ENCODE results near the gene CD83. TPM values are rescaled to one million over a fixed set of nuclear protein-coding genes. Genes with fewer than 3 reads are reported as not detected.
A peak's percentile ranks its signal among the peaks of the same experiment; 100 is the strongest.

CD83 gene
- total RNA-seq, 1 experiment from 2014 or later: 5.5 TPM

DNA sequence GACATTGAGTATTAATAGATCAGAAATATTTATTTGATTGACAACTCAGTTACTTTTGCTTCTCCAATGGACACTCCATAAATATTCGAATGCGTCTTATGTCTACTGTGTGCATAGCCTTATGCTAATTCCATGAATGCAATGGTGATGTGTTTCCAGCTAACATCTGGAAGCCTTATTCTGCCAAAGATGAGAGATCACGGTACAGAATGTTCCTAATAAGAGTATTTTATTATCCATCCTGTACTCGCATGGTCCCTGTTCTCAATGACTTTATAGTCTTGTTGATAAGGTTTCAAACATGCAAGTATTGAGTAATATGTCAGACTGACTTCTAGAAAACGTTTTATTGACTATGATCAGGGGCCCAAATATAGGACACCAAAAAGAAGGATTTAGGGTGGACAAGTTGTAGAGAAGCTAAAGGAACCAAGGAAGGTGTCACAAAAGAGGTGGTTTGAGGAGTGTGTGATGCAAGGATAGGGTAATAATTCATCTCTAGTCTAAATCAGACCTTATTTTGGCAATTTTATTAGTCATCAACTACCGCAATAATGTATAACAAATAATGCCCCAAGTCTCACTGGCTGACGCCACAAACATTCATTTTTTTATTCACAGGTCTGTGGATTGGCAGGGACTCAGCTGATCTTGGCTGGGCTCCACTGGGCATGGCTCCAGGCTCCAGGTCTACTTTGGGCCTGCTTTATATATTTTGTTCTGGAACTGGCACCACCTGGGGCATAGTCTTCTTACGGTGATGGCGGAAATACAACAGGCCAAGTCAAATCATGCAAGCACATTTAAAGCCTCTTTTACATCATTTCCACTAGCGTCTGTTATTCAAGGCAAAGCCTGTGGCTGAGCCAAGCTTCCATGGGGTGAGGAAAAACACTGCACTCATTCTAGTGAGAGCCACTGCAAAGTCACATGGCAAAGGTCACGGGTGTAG is 24.5 kb upstream of the CD83 start (continued):
- TF ChIP-seq, protein P1, sequence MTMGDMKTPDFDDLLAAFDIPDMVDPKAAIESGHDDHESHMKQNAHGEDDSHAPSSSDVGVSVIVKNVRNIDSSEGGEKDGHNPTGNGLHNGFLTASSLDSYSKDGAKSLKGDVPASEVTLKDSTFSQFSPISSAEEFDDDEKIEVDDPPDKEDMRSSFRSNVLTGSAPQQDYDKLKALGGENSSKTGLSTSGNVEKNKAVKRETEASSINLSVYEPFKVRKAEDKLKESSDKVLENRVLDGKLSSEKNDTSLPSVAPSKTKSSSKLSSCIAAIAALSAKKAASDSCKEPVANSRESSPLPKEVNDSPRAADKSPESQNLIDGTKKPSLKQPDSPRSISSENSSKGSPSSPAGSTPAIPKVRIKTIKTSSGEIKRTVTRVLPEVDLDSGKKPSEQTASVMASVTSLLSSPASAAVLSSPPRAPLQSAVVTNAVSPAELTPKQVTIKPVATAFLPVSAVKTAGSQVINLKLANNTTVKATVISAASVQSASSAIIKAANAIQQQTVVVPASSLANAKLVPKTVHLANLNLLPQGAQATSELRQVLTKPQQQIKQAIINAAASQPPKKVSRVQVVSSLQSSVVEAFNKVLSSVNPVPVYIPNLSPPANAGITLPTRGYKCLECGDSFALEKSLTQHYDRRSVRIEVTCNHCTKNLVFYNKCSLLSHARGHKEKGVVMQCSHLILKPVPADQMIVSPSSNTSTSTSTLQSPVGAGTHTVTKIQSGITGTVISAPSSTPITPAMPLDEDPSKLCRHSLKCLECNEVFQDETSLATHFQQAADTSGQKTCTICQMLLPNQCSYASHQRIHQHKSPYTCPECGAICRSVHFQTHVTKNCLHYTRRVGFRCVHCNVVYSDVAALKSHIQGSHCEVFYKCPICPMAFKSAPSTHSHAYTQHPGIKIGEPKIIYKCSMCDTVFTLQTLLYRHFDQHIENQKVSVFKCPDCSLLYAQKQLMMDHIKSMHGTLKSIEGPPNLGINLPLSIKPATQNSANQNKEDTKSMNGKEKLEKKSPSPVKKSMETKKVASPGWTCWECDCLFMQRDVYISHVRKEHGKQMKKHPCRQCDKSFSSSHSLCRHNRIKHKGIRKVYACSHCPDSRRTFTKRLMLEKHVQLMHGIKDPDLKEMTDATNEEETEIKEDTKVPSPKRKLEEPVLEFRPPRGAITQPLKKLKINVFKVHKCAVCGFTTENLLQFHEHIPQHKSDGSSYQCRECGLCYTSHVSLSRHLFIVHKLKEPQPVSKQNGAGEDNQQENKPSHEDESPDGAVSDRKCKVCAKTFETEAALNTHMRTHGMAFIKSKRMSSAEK (CRISPR knock-in tag; IDR thresholded peaks at IDR 0.05; ENCODE audit: borderline replicate concordance): no peak
- TF ChIP-seq GTF2I (CRISPR knock-in tag; conservative IDR thresholded peaks at IDR 0.05): no peak
- TF ChIP-seq ZNF263 (CRISPR knock-in tag; IDR thresholded peaks at IDR 0.05; ENCODE audit: low read depth): no peak
- no peak for TF ChIP-seq NR2C2 (CRISPR knock-in tag; IDR thresholded peaks at IDR 0.05)

DNA sequence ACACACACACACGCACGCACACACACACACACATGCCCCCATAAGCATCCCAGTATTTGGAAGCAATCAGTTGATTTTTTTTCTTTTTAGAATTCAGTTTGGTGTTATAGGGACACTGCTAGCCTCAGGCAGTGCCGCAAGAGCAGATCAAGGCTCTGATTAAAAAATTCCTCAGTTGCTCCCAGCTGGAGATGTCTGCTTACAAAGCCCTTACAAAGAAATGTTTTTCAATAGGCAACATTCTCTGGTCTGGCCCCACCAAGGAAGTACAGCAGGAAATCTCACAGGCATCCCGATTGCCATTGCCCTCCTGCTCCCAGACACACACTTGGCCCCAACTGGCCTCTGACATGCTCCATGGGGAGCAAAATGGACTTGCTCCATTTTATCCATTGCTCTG is 22.9 kb upstream of the CD83 start:
- H3K27ac Mint-ChIP-seq: no peak overlapping the region
- H3K4me3 Mint-ChIP-seq: no peak overlapping the region
- H3K27me3 Mint-ChIP-seq (ENCODE audit: low read depth): peaks cover 8% of the 10 kb centered on the region; the same call in 1 of the 2 replicates
- H3K4me1 Mint-ChIP-seq: no peaks in the 10 kb centered on the region
- H3K9me3 Mint-ChIP-seq: peaks cover 29% of the 10 kb centered on the region
- POLR2A ChIA-PET: no interaction called here
- CTCF ChIA-PET: interaction anchor here (1.9 kb wide), 1 partner anchor 35 kb away, joined by 6 read pairs; no protein-coding TSS in a partner anchor
- TF ChIP-seq, protein P2, sequence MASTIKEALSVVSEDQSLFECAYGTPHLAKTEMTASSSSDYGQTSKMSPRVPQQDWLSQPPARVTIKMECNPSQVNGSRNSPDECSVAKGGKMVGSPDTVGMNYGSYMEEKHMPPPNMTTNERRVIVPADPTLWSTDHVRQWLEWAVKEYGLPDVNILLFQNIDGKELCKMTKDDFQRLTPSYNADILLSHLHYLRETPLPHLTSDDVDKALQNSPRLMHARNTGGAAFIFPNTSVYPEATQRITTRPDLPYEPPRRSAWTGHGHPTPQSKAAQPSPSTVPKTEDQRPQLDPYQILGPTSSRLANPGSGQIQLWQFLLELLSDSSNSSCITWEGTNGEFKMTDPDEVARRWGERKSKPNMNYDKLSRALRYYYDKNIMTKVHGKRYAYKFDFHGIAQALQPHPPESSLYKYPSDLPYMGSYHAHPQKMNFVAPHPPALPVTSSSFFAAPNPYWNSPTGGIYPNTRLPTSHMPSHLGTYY (CRISPR knock-in tag; IDR thresholded peaks at IDR 0.05): no peak
- no peak for TF ChIP-seq ZNF232 (CRISPR knock-in tag; IDR thresholded peaks at IDR 0.05)
- TF ChIP-seq HMGA2 (CRISPR knock-in tag; IDR thresholded peaks at IDR 0.05): no peak
- TF ChIP-seq ETV6 (CRISPR knock-in tag; IDR thresholded peaks at IDR 0.05): no peak
- peaks cover 8% of the 10 kb centered on the region for H3K36me3 Mint-ChIP-seq
- 0 out of 2 replicates have a peak, but pooled peaks have one; percentile 24 for ATAC-seq
- no peak for DNase-seq (ENCODE audit: low spot score)

GRCh38 chr6:14095437-14095836 is 22.1 kb upstream of the CD83 start:
- Mint-ChIP-seq H3K27me3 (ENCODE audit: low read depth) (peaks cover 4% of the 10 kb centered on the region; the same call in 1 of the 2 replicates), H3K4me3 (no peak overlapping the region), H3K27ac (no peak overlapping the region), H3K4me1 (no peaks in the 10 kb centered on the region), H3K9me3 (peaks cover 22% of the 10 kb centered on the region), H3K36me3 (peaks cover 2% of the 10 kb centered on the region; the same call in 1 of the 2 replicates)
- no peak for ATAC-seq
- CTCF ChIA-PET: interaction anchor here (0.9 to 1.9 kb wide), 2 partner anchors 27 to 34 kb away, joined by 3 to 6 read pairs; no protein-coding TSS in a partner anchor
- TF ChIP-seq ZNF317 (CRISPR knock-in tag; IDR thresholded peaks at IDR 0.05; ENCODE audit: borderline replicate concordance, low read depth): no peak
- no peak for TF ChIP-seq NR1H2 (CRISPR knock-in tag; IDR thresholded peaks at IDR 0.05)
- no peak for TF ChIP-seq SMAD3 (CRISPR knock-in tag; IDR thresholded peaks at IDR 0.05; ENCODE audit: borderline replicate concordance)
- POLR2A ChIA-PET: no interaction called here
- DNase-seq (ENCODE audit: low spot score): no peak

DNA sequence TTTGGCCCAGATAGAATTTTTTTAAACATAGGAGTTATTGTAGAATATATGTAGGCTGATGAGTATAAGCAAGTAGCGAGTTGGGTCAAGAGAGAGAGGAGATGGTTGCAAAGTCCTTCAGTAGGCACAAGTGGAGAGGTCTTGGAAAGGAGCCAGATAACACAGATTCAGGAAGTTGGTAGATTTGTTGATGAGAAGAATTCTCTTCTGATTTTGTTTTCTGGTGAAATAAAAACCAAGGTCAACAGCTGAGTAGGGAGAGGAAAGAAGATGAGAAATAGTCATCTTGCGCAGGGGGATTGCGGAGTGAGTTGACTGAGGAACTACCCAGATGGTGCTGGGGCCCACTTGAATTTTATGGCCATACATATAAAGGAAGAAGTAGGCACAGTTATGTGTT is 17.4 kb upstream of the CD83 start:
- no peak overlapping the region for H3K4me3 Mint-ChIP-seq
- H3K9me3 Mint-ChIP-seq: peaks cover 1% of the 10 kb centered on the region
- ChIA-PET CTCF (no interaction called here), POLR2A (no interaction called here)
- no peaks in the 10 kb centered on the region for H3K4me1 Mint-ChIP-seq
- H3K27me3 Mint-ChIP-seq (ENCODE audit: low read depth): peaks cover 2% of the 10 kb centered on the region; the same call in 1 of the 2 replicates
- ATAC-seq (no peak), DNase-seq (ENCODE audit: low spot score) (no peak)
- H3K27ac Mint-ChIP-seq: no peak overlapping the region
- H3K36me3 Mint-ChIP-seq: 0 out of 2 replicates have a peak, but pooled peaks cover under 1% of the 10 kb centered on the region
- TF ChIP-seq ATF6 (CRISPR knock-in tag; IDR thresholded peaks at IDR 0.05) (no peak), ATF2 (CRISPR knock-in tag; IDR thresholded peaks at IDR 0.05; ENCODE audit: borderline replicate concordance, low read depth) (no peak), ZNF138 (CRISPR knock-in tag; conservative IDR thresholded peaks at IDR 0.05) (no peak), ETV6 (CRISPR knock-in tag; IDR thresholded peaks at IDR 0.05) (no peak)
- TF ChIP-seq, protein P3, sequence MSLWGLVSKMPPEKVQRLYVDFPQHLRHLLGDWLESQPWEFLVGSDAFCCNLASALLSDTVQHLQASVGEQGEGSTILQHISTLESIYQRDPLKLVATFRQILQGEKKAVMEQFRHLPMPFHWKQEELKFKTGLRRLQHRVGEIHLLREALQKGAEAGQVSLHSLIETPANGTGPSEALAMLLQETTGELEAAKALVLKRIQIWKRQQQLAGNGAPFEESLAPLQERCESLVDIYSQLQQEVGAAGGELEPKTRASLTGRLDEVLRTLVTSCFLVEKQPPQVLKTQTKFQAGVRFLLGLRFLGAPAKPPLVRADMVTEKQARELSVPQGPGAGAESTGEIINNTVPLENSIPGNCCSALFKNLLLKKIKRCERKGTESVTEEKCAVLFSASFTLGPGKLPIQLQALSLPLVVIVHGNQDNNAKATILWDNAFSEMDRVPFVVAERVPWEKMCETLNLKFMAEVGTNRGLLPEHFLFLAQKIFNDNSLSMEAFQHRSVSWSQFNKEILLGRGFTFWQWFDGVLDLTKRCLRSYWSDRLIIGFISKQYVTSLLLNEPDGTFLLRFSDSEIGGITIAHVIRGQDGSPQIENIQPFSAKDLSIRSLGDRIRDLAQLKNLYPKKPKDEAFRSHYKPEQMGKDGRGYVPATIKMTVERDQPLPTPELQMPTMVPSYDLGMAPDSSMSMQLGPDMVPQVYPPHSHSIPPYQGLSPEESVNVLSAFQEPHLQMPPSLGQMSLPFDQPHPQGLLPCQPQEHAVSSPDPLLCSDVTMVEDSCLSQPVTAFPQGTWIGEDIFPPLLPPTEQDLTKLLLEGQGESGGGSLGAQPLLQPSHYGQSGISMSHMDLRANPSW (CRISPR knock-in tag; conservative IDR thresholded peaks at IDR 0.05; ENCODE audit: low read depth): no peak

Data from WTC11 (cell line).